GM23338 (cell line): ENCODE measurements around the gene RPS19. TPM values are rescaled to one million over a fixed set of nuclear protein-coding genes. Genes with fewer than 3 reads are reported as not detected.

Source experiments
- ATAC-seq: fragments of 200-7000 bp; cut with Tn5 transposase; 3 replicates; pipeline ENCODE4 v1.9.1; 2020
- DNase-seq: peaks from one replicate; pipeline ENCODE4 v3.0.0-alpha.2; 2015; ENCODE audit warnings: low spot score
- H2AFZ ChIP-seq: fragments of 200-600 bp; sonication (generic); 2 replicates; pipeline ENCODE4 v1.8.0; 2016; ENCODE audit warnings: antibody characterized with exemption, mild to moderate bottlenecking, moderate library complexity
- H3F3A ChIP-seq: fragments of 200-600 bp; sonication (generic); replicated peaks from 2 replicates; pipeline ENCODE4 v1.8.0; 2017; ENCODE audit warnings: antibody characterized with exemption, mixed run types, low read depth
- H3K27ac ChIP-seq: fragments of 200-600 bp; sonication (generic); 2 replicates; pipeline ENCODE4 v1.6.1; 2016; ENCODE audit warnings: low read depth
- H3K27me3 ChIP-seq: fragments of 200-600 bp; sonication (generic); 2 replicates; pipeline ENCODE4 v1.8.0; 2016; ENCODE audit warnings: mild to moderate bottlenecking, mixed run types, moderate library complexity; ENCODE audit not compliant: insufficient read depth
- H3K36me3 ChIP-seq: fragments of 200-600 bp; sonication (generic); 2 replicates; pipeline ENCODE4 v1.8.0; 2016; ENCODE audit warnings: mild to moderate bottlenecking; ENCODE audit not compliant: insufficient read depth
- H3K4me1 ChIP-seq: fragments of 200-600 bp; sonication (generic); 2 replicates; pipeline ENCODE4 v1.8.0; 2016; ENCODE audit warnings: mild to moderate bottlenecking, moderate library complexity; ENCODE audit not compliant: insufficient read depth
- H3K4me2 ChIP-seq: fragments of 200-600 bp; sonication (generic); 2 replicates; pipeline ENCODE4 v1.7.1; 2017; ENCODE audit warnings: mixed run types
- H3K4me3 ChIP-seq: fragments of 200-600 bp; sonication (generic); 2 replicates; pipeline ENCODE4 v1.6.1; 2016; ENCODE audit warnings: mixed run types
- H3K79me2 ChIP-seq: fragments of 200-600 bp; sonication (generic); replicated peaks from 2 replicates; pipeline ENCODE4 v1.8.0; 2017; ENCODE audit warnings: mild to moderate bottlenecking; ENCODE audit not compliant: insufficient read depth
- H3K9me2 ChIP-seq: fragments of 200-600 bp; sonication (generic); 2 replicates; pipeline ENCODE4 v1.8.0; 2017; ENCODE audit not compliant: insufficient read depth
- H4K20me1 ChIP-seq: fragments of 200-600 bp; sonication (generic); replicated peaks from 2 replicates; pipeline ENCODE4 v1.8.0; 2017; ENCODE audit warnings: mild to moderate bottlenecking; ENCODE audit not compliant: insufficient read depth
- H3K27ac Mint-ChIP-seq: 2 replicates; pipeline ENCODE4 v1.8.0; 2020; ENCODE audit warnings: inconsistent platforms, mild to moderate bottlenecking, moderate library complexity, mixed read lengths
- H3K27me3 Mint-ChIP-seq: 3 replicates; pipeline ENCODE4 v1.8.0; 2022; ENCODE audit warnings: low read depth, mild to moderate bottlenecking, moderate library complexity, mixed read lengths, inconsistent platforms; ENCODE audit not compliant: insufficient read depth, poor library complexity
- H3K36me3 Mint-ChIP-seq: 3 replicates; pipeline ENCODE4 v1.8.0; 2021; ENCODE audit warnings: low read depth, mild to moderate bottlenecking, inconsistent platforms, moderate library complexity, mixed read lengths
- H3K4me1 Mint-ChIP-seq: 3 replicates; pipeline ENCODE4 v1.8.0; 2020; ENCODE audit warnings: mild to moderate bottlenecking, inconsistent platforms, mixed read lengths
- H3K4me3 Mint-ChIP-seq: 3 replicates; pipeline ENCODE4 v1.8.0; 2021; ENCODE audit warnings: moderate library complexity, mild to moderate bottlenecking, inconsistent platforms, mixed read lengths
- H3K9me3 Mint-ChIP-seq: 3 replicates; pipeline ENCODE4 v1.8.0; 2020; ENCODE audit warnings: moderate library complexity, mild to moderate bottlenecking, inconsistent platforms, mixed read lengths
- EZH2 ChIP-seq: fragments of 200-600 bp; sonication (generic); IDR thresholded peaks from one replicate; pipeline ENCODE4 v1.8.0; 2017; ENCODE audit warnings: antibody characterized with exemption, mild to moderate bottlenecking, low read depth; ENCODE audit not compliant: unreplicated experiment
- ZNF114 ChIP-seq: fragments of 250-450 bp; sonication (Bioruptor Pico); IDR thresholded peaks from 2 replicates; pipeline ENCODE4 v1.5.0; 2020; ENCODE audit warnings: mild to moderate bottlenecking, moderate library complexity
- polyA plus RNA-seq: library from polyadenylated mRNA; unstranded; fragments of >200 nt; fragmentation: Nextera tagmentation; extraction: Ambion mirVana; gene quantifications from 2 replicates; pipeline ENCODE4 v1.2.1, GENCODE V29; 2016
- total RNA-seq: library from RNA; depleted of rRNA; stranded (reverse); fragments of >200 nt; shearing (Covaris generic); gene quantifications from 2 replicates; pipeline ENCODE4 v1.2.3, GENCODE V29; 2014
- TF ChIP-seq, protein P1 (sequence below): fragments of 250-450 bp; sonication (Bioruptor Pico); IDR thresholded peaks from 2 replicates; pipeline ENCODE4 v1.5.0; 2020; ENCODE audit warnings: mild to moderate bottlenecking, moderate library complexity

Gene RPS19
- total and polyA plus RNA-seq, 2 experiments from 2014 or later = 1,798 to 4,073 TPM

DNA sequence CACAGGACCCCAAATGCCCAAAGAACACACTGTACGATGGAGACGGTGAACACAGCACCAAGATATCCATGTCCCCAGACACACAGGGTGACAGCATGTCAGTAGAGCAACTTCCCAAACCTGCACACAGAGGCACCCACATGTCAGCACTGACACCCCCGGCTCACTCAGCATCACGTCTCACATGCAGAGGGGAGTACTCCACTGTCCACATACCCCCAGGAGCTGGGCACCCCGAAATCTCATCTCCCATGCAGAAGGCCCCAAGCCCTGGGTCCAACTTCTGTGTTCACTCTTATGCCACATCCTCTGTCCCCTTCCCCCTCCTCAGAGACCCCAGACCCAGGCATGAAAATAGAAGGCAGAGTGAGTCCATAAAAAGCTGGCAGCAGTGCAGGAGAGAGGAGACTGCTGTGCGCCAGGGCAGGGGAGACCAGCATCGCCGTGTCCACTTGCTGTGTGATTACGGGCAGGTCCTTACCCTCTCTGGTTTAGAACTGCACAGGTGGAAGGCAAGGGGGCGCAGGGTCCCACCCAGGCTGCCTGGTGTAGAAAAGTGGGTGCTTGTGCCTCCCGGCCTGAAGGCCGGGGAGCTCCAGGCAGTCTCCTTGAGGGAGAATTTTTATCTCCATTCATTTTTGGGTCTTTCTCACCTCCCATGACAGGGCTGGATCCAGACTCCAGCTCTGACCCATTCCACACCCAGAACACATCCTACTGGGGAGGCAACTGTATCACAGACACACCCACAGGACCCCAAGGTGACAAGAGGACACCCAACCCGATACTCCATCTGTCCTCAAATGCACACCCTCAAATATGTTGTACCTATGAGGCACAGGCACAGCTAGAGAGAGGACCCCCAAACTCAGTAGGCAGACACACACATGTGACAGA lies 51.2 kb downstream of the RPS19 start:
- DNase-seq = no peak
- peaks cover 16% of the 10 kb centered on the region for H3K4me1 Mint-ChIP-seq
- no peak overlapping the region for H3K4me2 ChIP-seq

DNA sequence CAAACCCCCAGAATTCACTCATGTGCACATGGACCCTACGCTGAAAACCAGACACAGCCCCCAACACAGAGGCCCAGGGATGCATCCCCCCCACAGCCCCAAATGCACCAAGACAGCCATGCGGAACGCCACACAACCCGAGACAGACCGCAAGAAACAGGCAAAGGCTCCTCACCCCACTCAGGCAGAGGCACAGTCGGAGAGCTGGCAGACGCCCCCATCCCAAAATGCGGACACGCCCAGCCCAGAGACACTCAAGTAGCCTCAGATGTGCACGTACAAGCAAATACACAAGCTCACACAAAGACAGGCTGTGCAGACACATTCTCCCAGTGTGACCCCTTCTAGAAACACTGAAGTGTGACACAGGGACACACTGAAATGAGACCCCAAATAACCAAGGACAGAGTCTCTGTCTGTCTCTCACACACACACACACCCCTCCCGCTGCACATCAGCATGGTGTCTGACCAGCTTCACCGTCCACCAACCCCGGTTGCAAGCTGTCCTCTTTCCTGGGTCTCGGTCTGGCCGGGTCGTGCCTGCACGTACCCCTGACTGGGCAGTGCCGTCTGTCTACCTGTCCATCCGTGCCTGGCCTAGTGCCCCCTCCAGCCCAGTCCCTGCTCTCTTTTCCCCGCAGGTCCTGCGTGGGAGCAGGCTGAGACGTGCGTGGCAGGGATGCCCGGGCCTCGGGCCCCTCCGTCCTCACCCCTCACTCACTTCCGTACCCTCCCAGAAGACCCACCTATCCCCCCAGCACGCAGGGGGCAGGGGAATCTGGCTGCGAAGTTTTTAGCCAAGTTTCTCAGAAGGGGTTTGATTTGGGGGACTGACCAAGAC lies 52.1 kb downstream of the RPS19 start:
- no peaks in the 10 kb centered on the region for H3K9me2 ChIP-seq
- no peak for DNase-seq
- no peak overlapping the region for H2AFZ ChIP-seq
- H3K27me3 Mint-ChIP-seq = peaks cover 54% of the 10 kb centered on the region
- peaks cover 5% of the 10 kb centered on the region; the same call in 1 of the 2 replicates for H3K4me1 ChIP-seq
- H3K4me1 Mint-ChIP-seq = peaks cover 13% of the 10 kb centered on the region
- H3K27me3 ChIP-seq = peaks cover 85% of the 10 kb centered on the region
- H3K36me3 Mint-ChIP-seq = no peaks in the 10 kb centered on the region; the same call in 2 of the 3 replicates
- H3K27ac ChIP-seq = no peak overlapping the region
- 0 out of 3 replicates have a peak, but pooled peaks cover 3% of the 10 kb centered on the region for H3K9me3 Mint-ChIP-seq
- peak; percentile 51 for TF ChIP-seq EZH2
- TF ChIP-seq, protein P1, sequence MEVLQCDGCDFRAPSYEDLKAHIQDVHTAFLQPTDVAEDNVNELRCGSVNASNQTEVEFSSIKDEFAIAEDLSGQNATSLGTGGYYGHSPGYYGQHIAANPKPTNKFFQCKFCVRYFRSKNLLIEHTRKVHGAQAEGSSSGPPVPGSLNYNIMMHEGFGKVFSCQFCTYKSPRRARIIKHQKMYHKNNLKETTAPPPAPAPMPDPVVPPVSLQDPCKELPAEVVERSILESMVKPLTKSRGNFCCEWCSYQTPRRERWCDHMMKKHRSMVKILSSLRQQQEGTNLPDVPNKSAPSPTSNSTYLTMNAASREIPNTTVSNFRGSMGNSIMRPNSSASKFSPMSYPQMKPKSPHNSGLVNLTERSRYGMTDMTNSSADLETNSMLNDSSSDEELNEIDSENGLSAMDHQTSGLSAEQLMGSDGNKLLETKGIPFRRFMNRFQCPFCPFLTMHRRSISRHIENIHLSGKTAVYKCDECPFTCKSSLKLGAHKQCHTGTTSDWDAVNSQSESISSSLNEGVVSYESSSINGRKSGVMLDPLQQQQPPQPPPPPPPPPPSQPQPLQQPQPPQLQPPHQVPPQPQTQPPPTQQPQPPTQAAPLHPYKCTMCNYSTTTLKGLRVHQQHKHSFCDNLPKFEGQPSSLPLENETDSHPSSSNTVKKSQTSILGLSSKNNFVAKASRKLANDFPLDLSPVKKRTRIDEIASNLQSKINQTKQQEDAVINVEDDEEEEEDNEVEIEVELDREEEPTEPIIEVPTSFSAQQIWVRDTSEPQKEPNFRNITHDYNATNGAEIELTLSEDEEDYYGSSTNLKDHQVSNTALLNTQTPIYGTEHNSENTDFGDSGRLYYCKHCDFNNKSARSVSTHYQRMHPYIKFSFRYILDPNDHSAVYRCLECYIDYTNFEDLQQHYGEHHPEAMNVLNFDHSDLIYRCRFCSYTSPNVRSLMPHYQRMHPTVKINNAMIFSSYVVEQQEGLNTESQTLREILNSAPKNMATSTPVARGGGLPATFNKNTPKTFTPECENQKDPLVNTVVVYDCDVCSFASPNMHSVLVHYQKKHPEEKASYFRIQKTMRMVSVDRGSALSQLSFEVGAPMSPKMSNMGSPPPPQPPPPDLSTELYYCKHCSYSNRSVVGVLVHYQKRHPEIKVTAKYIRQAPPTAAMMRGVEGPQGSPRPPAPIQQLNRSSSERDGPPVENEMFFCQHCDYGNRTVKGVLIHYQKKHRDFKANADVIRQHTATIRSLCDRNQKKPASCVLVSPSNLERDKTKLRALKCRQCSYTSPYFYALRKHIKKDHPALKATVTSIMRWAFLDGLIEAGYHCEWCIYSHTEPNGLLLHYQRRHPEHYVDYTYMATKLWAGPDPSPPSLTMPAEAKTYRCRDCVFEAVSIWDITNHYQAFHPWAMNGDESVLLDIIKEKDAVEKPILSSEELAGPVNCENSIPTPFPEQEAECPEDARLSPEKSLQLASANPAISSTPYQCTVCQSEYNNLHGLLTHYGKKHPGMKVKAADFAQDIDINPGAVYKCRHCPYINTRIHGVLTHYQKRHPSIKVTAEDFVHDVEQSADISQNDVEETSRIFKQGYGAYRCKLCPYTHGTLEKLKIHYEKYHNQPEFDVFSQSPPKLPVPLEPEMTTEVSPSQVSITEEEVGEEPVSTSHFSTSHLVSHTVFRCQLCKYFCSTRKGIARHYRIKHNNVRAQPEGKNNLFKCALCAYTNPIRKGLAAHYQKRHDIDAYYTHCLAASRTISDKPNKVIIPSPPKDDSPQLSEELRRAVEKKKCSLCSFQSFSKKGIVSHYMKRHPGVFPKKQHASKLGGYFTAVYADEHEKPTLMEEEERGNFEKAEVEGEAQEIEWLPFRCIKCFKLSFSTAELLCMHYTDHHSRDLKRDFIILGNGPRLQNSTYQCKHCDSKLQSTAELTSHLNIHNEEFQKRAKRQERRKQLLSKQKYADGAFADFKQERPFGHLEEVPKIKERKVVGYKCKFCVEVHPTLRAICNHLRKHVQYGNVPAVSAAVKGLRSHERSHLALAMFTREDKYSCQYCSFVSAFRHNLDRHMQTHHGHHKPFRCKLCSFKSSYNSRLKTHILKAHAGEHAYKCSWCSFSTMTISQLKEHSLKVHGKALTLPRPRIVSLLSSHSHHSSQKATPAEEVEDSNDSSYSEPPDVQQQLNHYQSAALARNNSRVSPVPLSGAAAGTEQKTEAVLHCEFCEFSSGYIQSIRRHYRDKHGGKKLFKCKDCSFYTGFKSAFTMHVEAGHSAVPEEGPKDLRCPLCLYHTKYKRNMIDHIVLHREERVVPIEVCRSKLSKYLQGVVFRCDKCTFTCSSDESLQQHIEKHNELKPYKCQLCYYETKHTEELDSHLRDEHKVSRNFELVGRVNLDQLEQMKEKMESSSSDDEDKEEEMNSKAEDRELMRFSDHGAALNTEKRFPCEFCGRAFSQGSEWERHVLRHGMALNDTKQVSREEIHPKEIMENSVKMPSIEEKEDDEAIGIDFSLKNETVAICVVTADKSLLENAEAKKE (CRISPR knock-in tag) = no peak
- peak overlapping the region; percentile 76 for H3K4me2 ChIP-seq
- ATAC-seq = peak; percentile 6
- no peaks in the 10 kb centered on the region for H3K36me3 ChIP-seq
- no peaks in the 10 kb centered on the region; the same call in 1 of the 2 replicates for H4K20me1 ChIP-seq
- H3K4me3 ChIP-seq = peak overlapping the region; percentile 54
- H3K79me2 ChIP-seq = no peaks in the 10 kb centered on the region
- peak overlapping the region; percentile 67 for H3K4me3 Mint-ChIP-seq
- H3F3A ChIP-seq = 0 out of 2 replicates have a peak, but pooled peaks cover 3% of the 10 kb centered on the region
- H3K27ac Mint-ChIP-seq = no peak overlapping the region

More for the DNA sequence above, 51.2 kb downstream of the RPS19 start:
- Histone ChIP-seq H4K20me1 (no peaks in the 10 kb centered on the region; the same call in 1 of the 2 replicates), H3K4me1 (peaks cover 5% of the 10 kb centered on the region; the same call in 1 of the 2 replicates), H3K27me3 (peaks cover 76% of the 10 kb centered on the region), H3K9me2 (no peaks in the 10 kb centered on the region), H3F3A (0 out of 2 replicates have a peak, but pooled peaks cover 1% of the 10 kb centered on the region), H3K4me3 (no peak overlapping the region), H2AFZ (no peak overlapping the region), H3K79me2 (no peaks in the 10 kb centered on the region), H3K36me3 (peaks cover 1% of the 10 kb centered on the region; the same call in 1 of the 2 replicates), H3K27ac (no peak overlapping the region)
- no peak for ATAC-seq
- TF ChIP-seq ZNF114 (CRISPR knock-in tag) (no peak), EZH2 (peak; percentile 49)
- Mint-ChIP-seq H3K4me3 (peak overlapping the region; percentile 67), H3K27me3 (peaks cover 54% of the 10 kb centered on the region), H3K36me3 (peaks cover 3% of the 10 kb centered on the region; the same call in 1 of the 3 replicates), H3K27ac (no peak overlapping the region), H3K9me3 (0 out of 3 replicates have a peak, but pooled peaks cover 3% of the 10 kb centered on the region)
